K562 (cell line): ENCODE results near the gene DTHD1. TPM values are rescaled to one million over a fixed set of nuclear protein-coding genes. Genes with fewer than 3 reads are reported as not detected.

ENCODE experiments used
- ATAC-seq: fragments of 200-7000 bp; cut with Tn5 transposase; 3 replicates; pipeline ENCODE4 v1.9.1; 2020; ENCODE audit warnings: moderate library complexity
- BruUV-seq: library from RNA; stranded (reverse); fragments of 400-500 nt; replicated peaks from 2 replicates; lab custom pipeline; 2021; lab: Mats Ljungman, UMichigan
- CTCF ChIA-PET: fragments of 300-600 bp; formaldehyde crosslinking; extraction: SDS; loops from one replicate; lab custom pipeline; 2021; ENCODE audit warnings: low intra/inter-chr PET ratio; lab: Yijun Ruan, JAX
- POLR2A ChIA-PET: fragments of 300-600, 350-650 bp; sonication (Branson Sonifier 250); formaldehyde crosslinking; extraction: SDS; loops from one replicate; lab custom pipeline; 2021; ENCODE audit warnings: antibody characterized with exemption, inconsistent platforms; lab: Yijun Ruan, JAX
- DNase-seq, 4 experiments: peaks; one replicate each; pipeline versions ENCODE4 v3.0.0 to v3.0.0-alpha.2; 2011 to 2018; ENCODE audit warnings: low spot score in 3 of 4, mixed read lengths in 3 of 4; ENCODE audit errors: extremely low read depth in 1 of 4
- FAIRE-seq: peaks from 2 replicates; lab custom pipeline; 2011; peaks lifted over from hg19 to GRCh38; lab: Jason Lieb, UNC
- H2AFZ ChIP-seq: 2 replicates; pipeline ENCODE4 v1.6.0; 2011; ENCODE audit warnings: low read depth, low read length, control low read depth, inconsistent platforms
- H3K27ac ChIP-seq: fragments of 200-600 bp; 3 replicates; pipeline ENCODE4 v1.8.0; 2011; ENCODE audit warnings: low read depth, mild to moderate bottlenecking, control low read depth, inconsistent platforms, low read length, moderate library complexity, mixed read lengths; ENCODE audit errors: extremely low read depth
- H3K27me3 ChIP-seq, 2 experiments: fragments of 300-600 bp in 1 of 2; 2 replicates in 1 of 2; 3 replicates in 1 of 2; pipeline versions ENCODE4 v1.6.0 to v1.8.0; 2011; ENCODE audit warnings: inconsistent platforms in 2 of 2, low read length in 2 of 2, mild to moderate bottlenecking in 1 of 2, mixed read lengths in 1 of 2, moderate library complexity in 1 of 2; ENCODE audit not compliant: control insufficient read depth in 2 of 2, insufficient read depth in 2 of 2
- H3K36me3 ChIP-seq: fragments of 300-600 bp; 3 replicates; pipeline ENCODE4 v1.8.0; 2011; ENCODE audit warnings: mild to moderate bottlenecking, low read length, inconsistent platforms; ENCODE audit not compliant: control insufficient read depth, insufficient read depth
- H3K4me1 ChIP-seq, 2 experiments: fragments of 200-600 bp in 1 of 2; replicated peaks in 1 of 2; 2 replicates in 1 of 2; 3 replicates in 1 of 2; pipeline versions ENCODE4 v1.5.1 to v1.8.0; 2011; ENCODE audit warnings: inconsistent platforms in 2 of 2, low read length in 2 of 2, mild to moderate bottlenecking in 1 of 2, mixed read lengths in 1 of 2, moderate library complexity in 1 of 2; ENCODE audit not compliant: control insufficient read depth in 2 of 2, insufficient read depth in 2 of 2
- H3K4me2 ChIP-seq: 2 replicates; pipeline ENCODE4 v1.6.1; 2011; ENCODE audit warnings: low read length, control low read depth, inconsistent platforms, mixed read lengths; ENCODE audit not compliant: insufficient read depth
- H3K4me3 ChIP-seq: fragments of 200-600 bp; sonication (generic), shearing (Covaris generic); 2 replicates; pipeline ENCODE4 v1.5.1; 2016; ENCODE audit warnings: control low read depth, inconsistent platforms
- H3K79me2 ChIP-seq: fragments of 200-600 bp; 3 replicates; pipeline ENCODE4 v1.8.0; 2011; ENCODE audit warnings: low read length, inconsistent platforms; ENCODE audit not compliant: control insufficient read depth, insufficient read depth
- H3K9ac ChIP-seq, 2 experiments: 2 replicates each; pipeline versions ENCODE4 v1.6.0 to v1.6.1; 2011; ENCODE audit warnings: low read depth in 2 of 2, low read length in 2 of 2, control low read depth in 1 of 2, inconsistent platforms in 1 of 2, mild to moderate bottlenecking in 1 of 2, mixed read lengths in 1 of 2; ENCODE audit not compliant: insufficient read depth in 1 of 2
- H3K9me1 ChIP-seq: one replicate; pipeline ENCODE4 v1.6.0; 2011; ENCODE audit warnings: inconsistent platforms, mild to moderate bottlenecking, low read length, moderate library complexity; ENCODE audit not compliant: control insufficient read depth, insufficient read depth
- H3K9me3 ChIP-seq: replicated peaks from 2 replicates; pipeline ENCODE4 v1.5.1; 2011; ENCODE audit warnings: low read depth, low read length, inconsistent platforms; ENCODE audit not compliant: control insufficient read depth, insufficient read depth
- H4K20me1 ChIP-seq: replicated peaks from 2 replicates; pipeline ENCODE4 v1.6.1; 2011; ENCODE audit warnings: low read length, inconsistent platforms, mixed read lengths; ENCODE audit not compliant: control insufficient read depth, insufficient read depth
- ILK ChIP-seq: fragments of 450-650 bp; IDR thresholded peaks from 2 replicates; pipeline ENCODE4 v1.6.1; 2016; ENCODE audit warnings: missing genetic modification characterization, low read depth, mild to moderate bottlenecking, missing compliant biosample characterization, moderate library complexity, borderline replicate concordance
- TCF7L2 ChIP-seq: fragments of 150-350 bp; IDR thresholded peaks from 2 replicates; pipeline ENCODE4 v1.6.1; 2016; ENCODE audit warnings: low read depth, mild to moderate bottlenecking, low read length, moderate library complexity
- WGBS: fragments of 100-300 bp; shearing (Covaris generic); methylation state at CpG from one replicate; pipeline ENCODE4 v1.1.6; 2016; ENCODE audit warnings: low coverage, mixed read lengths; ENCODE audit not compliant: insufficient coverage; ENCODE audit errors: missing lambda C conversion rate; 5-methylcytosine and 5-hydroxymethylcytosine counted together
- in situ Hi-C: fragments of 300-500 bp; cut with MboI; formaldehyde crosslinking; loops from 4 replicates; pipeline ENCODE4 v1.15.0; 2018; ENCODE audit warnings: inconsistent platforms, mixed read lengths
- intact Hi-C: fragments of 100-400 bp; cut with micrococcal nuclease; formaldehyde crosslinking; loops from 2 replicates; pipeline ENCODE4 v1.14.2; 2022
- polyA plus RNA-seq, 8 experiments: library from polyadenylated mRNA; depleted of rRNA in 4 of 8; stranded (reverse) in 5 of 8; unstranded in 3 of 8; fragments of >200 nt; fragmentation: Nextera tagmentation in 2 of 8; fragmentation: Illumina TruSeq in 1 of 8; extraction: Ambion mirVana in 2 of 8; extraction: Trizol in 1 of 8; gene quantifications; 2 replicates each; pipeline versions ENCODE4 v1.2.1 to v1.2.3, GENCODE V29; 2011 to 2014; ENCODE audit warnings: inconsistent platforms in 1 of 8, missing spikeins in 1 of 8
- total RNA-seq, 7 experiments: library from RNA; depleted of rRNA in 6 of 7; stranded (reverse); fragments of >200 nt in 6 of 7; fragmentation: Illumina TruSeq in 2 of 7; extraction: Trizol in 2 of 7; gene quantifications; 2 replicates each; pipeline versions ENCODE4 v1.2.1 to v1.2.3, GENCODE V29; 2011 to 2021; ENCODE audit warnings: low replicate concordance in 1 of 7
- TF ChIP-seq, protein P1 (sequence below): fragments of 250-450 bp; sonication (Bioruptor Pico); IDR thresholded peaks from 2 replicates; pipeline ENCODE4 v1.4.0; 2020

Gene DTHD1
- total and polyA plus RNA-seq, 9 of the 15 experiments (the other 6 are each of a cell fraction or from before 2014, with no cell fraction given), result not detected

DNA sequence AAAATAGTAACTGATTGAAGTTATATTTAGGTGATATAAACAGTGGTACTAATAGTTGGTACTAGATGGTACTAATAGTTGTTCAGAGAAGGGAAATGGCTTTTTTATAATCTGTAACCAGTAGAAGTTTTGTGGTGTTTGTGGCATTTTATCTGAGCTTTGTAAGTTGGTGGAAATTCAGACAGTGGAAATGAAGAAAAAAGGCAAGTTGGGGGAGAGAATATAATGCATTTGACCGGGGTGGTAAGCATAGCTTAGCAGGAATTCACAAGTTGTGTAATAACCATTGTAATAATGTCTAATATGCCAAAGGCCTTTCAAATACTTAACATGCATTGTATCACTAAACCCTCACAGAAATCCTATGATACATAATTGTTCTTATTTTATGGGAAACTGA is 36.3 kb downstream of the DTHD1 start (continued):
- TF ChIP-seq, protein P1, sequence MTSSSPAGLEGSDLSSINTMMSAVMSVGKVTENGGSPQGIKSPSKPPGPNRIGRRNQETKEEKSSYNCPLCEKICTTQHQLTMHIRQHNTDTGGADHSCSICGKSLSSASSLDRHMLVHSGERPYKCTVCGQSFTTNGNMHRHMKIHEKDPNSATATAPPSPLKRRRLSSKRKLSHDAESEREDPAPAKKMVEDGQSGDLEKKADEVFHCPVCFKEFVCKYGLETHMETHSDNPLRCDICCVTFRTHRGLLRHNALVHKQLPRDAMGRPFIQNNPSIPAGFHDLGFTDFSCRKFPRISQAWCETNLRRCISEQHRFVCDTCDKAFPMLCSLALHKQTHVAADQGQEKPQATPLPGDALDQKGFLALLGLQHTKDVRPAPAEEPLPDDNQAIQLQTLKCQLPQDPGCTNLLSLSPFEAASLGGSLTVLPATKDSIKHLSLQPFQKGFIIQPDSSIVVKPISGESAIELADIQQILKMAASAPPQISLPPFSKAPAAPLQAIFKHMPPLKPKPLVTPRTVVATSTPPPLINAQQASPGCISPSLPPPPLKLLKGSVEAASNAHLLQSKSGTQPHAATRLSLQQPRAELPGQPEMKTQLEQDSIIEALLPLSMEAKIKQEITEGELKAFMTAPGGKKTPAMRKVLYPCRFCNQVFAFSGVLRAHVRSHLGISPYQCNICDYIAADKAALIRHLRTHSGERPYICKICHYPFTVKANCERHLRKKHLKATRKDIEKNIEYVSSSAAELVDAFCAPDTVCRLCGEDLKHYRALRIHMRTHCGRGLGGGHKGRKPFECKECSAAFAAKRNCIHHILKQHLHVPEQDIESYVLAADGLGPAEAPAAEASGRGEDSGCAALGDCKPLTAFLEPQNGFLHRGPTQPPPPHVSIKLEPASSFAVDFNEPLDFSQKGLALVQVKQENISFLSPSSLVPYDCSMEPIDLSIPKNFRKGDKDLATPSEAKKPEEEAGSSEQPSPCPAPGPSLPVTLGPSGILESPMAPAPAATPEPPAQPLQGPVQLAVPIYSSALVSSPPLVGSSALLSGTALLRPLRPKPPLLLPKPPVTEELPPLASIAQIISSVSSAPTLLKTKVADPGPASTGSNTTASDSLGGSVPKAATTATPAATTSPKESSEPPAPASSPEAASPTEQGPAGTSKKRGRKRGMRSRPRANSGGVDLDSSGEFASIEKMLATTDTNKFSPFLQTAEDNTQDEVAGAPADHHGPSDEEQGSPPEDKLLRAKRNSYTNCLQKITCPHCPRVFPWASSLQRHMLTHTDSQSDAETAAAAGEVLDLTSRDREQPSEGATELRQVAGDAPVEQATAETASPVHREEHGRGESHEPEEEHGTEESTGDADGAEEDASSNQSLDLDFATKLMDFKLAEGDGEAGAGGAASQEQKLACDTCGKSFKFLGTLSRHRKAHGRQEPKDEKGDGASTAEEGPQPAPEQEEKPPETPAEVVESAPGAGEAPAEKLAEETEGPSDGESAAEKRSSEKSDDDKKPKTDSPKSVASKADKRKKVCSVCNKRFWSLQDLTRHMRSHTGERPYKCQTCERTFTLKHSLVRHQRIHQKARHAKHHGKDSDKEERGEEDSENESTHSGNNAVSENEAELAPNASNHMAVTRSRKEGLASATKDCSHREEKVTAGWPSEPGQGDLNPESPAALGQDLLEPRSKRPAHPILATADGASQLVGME, result no peak
- TF ChIP-seq, all 486 proteins: peak for 0

DNA sequence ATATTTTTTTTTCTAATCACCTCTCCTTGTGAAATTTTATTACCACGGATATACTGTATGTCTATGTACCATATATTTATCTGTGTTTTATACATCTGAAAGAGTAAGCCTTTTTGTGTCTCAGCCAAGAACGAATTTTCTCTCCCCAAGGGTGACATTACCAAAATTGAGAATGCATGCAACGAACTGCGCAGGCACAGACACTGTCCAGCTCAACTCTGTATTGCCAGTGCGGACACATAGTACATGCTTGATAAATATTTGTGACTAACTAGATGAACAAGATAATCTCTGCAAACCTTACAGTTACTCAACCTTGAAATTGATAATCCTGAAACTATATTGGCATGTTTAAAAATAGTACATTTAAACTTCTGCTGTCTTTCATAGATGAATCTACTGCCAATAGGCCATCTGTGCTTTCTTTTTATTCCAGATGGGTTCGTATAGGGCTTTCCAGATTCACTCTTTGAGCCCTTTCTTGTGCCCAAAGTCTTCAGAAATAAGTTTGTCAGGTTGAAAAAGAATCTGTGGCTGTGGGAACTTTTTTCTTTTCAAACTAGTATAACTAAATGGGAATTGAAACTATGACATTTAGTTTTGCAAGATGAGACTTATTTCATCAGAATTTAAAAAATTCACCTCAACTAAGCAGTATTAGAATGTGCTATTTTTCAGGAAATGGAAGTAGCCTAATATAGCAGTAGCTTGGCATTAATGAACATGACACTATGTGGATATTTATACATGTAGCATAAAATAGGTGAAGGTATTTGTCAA is 38.9 kb downstream of the DTHD1 start:
- FAIRE-seq (no peak), ATAC-seq (no peak), DNase-seq (no peak)
- no peak overlapping the region for H3K9ac ChIP-seq
- no peaks in the 10 kb centered on the region for H3K27me3 ChIP-seq
- no peak overlapping the region for H3K4me3 ChIP-seq
- H3K4me1 ChIP-seq, result no peaks in the 10 kb centered on the region
- no peaks in the 10 kb centered on the region for H3K36me3 ChIP-seq
- H4K20me1 ChIP-seq, result no peaks in the 10 kb centered on the region
- WGBS, result under 1% methylated on average over 6 of the region's 6 CpGs
- H3K9me3 ChIP-seq, result no peaks in the 10 kb centered on the region
- no peak overlapping the region for H3K27ac ChIP-seq
- H3K4me2 ChIP-seq, result no peak overlapping the region
- in situ Hi-C loops (no loop called here), intact Hi-C loops (no loop called here)
- CTCF ChIA-PET, result no interaction called here
- POLR2A ChIA-PET, result no interaction called here
- no TSS peak for BruUV-seq
- no peaks in the 10 kb centered on the region for H3K9me1 ChIP-seq
- H2AFZ ChIP-seq, result no peak overlapping the region
- no peak for TF ChIP-seq TCF7L2
- no peak for TF ChIP-seq ILK
- no peaks in the 10 kb centered on the region for H3K79me2 ChIP-seq
